Stimulated activated memory B cell treated with anti-CD40 and anti-IgM and Interleukin-4, amounts not matched to agents 10 μg/mL and 1 μg/mL and 100 μg/mL, for 72 hours (primary cell): Measurements from ENCODE around the gene CDH13.

Experiments used
- ATAC-seq: fragments of 150-1000 bp; cut with Tn5 transposase; 2 replicates; pipeline ENCODE4 v1.10.0; 2021
- H3K27ac Mint-ChIP-seq: one replicate; pipeline ENCODE4 v1.8.0; 2022; ENCODE audit warnings: mild to moderate bottlenecking, mixed read lengths
- H3K27me3 Mint-ChIP-seq: one replicate; pipeline ENCODE4 v1.8.0; 2022; ENCODE audit warnings: mixed read lengths
- H3K36me3 Mint-ChIP-seq: one replicate; pipeline ENCODE4 v1.8.0; 2022; ENCODE audit warnings: mixed read lengths
- H3K4me1 Mint-ChIP-seq: one replicate; pipeline ENCODE4 v1.8.0; 2022; ENCODE audit warnings: mixed read lengths
- H3K4me3 Mint-ChIP-seq: one replicate; pipeline ENCODE4 v1.8.0; 2022; ENCODE audit warnings: mild to moderate bottlenecking, moderate library complexity, mixed read lengths
- H3K9me3 Mint-ChIP-seq: one replicate; pipeline ENCODE4 v1.8.0; 2022; ENCODE audit warnings: mixed read lengths

The CDH13 gene

GRCh38 chr16:83615953-83616350, 989.2 kb downstream of the CDH13 start:
- no peaks in the 10 kb centered on the region for H3K4me1 Mint-ChIP-seq
- H3K4me3 Mint-ChIP-seq: no peak overlapping the region
- H3K9me3 Mint-ChIP-seq: no peaks in the 10 kb centered on the region
- peaks cover 22% of the 10 kb centered on the region for H3K27me3 Mint-ChIP-seq
- H3K36me3 Mint-ChIP-seq: no peaks in the 10 kb centered on the region
- H3K27ac Mint-ChIP-seq: no peak overlapping the region
- ATAC-seq: no peak

- no peaks in the 10 kb centered on the region for H3K4me1 Mint-ChIP-seq
- no peaks in the 10 kb centered on the region for H3K9me3 Mint-ChIP-seq
- ATAC-seq: no peak
- H3K27ac Mint-ChIP-seq: no peak overlapping the region
- H3K36me3 Mint-ChIP-seq: no peaks in the 10 kb centered on the region
- peaks cover 21% of the 10 kb centered on the region for H3K27me3 Mint-ChIP-seq
- H3K4me3 Mint-ChIP-seq: no peak overlapping the region
Observed at GRCh38 chr16:83619381-83620150, 992.8 kb downstream of the CDH13 start.

GRCh38 chr16:83622010-83622409, 995.2 kb downstream of the CDH13 start:
- Mint-ChIP-seq H3K27me3 (peaks cover 10% of the 10 kb centered on the region), H3K36me3 (no peaks in the 10 kb centered on the region), H3K9me3 (no peaks in the 10 kb centered on the region), H3K4me3 (no peak overlapping the region), H3K4me1 (no peaks in the 10 kb centered on the region), H3K27ac (no peak overlapping the region)
- ATAC-seq: no peak

GRCh38 chr16:83623091-83623730, 996.4 kb downstream of the CDH13 start:
- no peaks in the 10 kb centered on the region for H3K9me3 Mint-ChIP-seq
- no peaks in the 10 kb centered on the region for H3K36me3 Mint-ChIP-seq
- peaks cover 13% of the 10 kb centered on the region for H3K27me3 Mint-ChIP-seq
- ATAC-seq: no peak
- H3K4me1 Mint-ChIP-seq: no peaks in the 10 kb centered on the region
- H3K4me3 Mint-ChIP-seq: no peak overlapping the region
- no peak overlapping the region for H3K27ac Mint-ChIP-seq

- Mint-ChIP-seq H3K9me3 (no peaks in the 10 kb centered on the region), H3K27me3 (peaks cover 13% of the 10 kb centered on the region), H3K27ac (no peak overlapping the region), H3K4me3 (no peak overlapping the region), H3K36me3 (no peaks in the 10 kb centered on the region), H3K4me1 (no peaks in the 10 kb centered on the region)
- ATAC-seq: no peak
Observed at GRCh38 chr16:83623892-83624291, 997.1 kb downstream of the CDH13 start.

- H3K9me3 Mint-ChIP-seq: no peaks in the 10 kb centered on the region
- no peaks in the 10 kb centered on the region for H3K36me3 Mint-ChIP-seq
- no peak for ATAC-seq
- peaks cover 13% of the 10 kb centered on the region for H3K27me3 Mint-ChIP-seq
- H3K4me3 Mint-ChIP-seq: no peak overlapping the region
- no peaks in the 10 kb centered on the region for H3K4me1 Mint-ChIP-seq
- H3K27ac Mint-ChIP-seq: no peak overlapping the region
Observed at GRCh38 chr16:83624429-83625120, 997.8 kb downstream of the CDH13 start.

GRCh38 chr16:83626204-83626603, 999.4 kb downstream of the CDH13 start:
- H3K9me3 Mint-ChIP-seq: no peaks in the 10 kb centered on the region
- ATAC-seq: no peak
- no peak overlapping the region for H3K27ac Mint-ChIP-seq
- H3K4me3 Mint-ChIP-seq: no peak overlapping the region
- no peaks in the 10 kb centered on the region for H3K4me1 Mint-ChIP-seq
- H3K36me3 Mint-ChIP-seq: no peaks in the 10 kb centered on the region
- H3K27me3 Mint-ChIP-seq: peaks cover 13% of the 10 kb centered on the region

GRCh38 chr16:83626676-83627075, 999.9 kb downstream of the CDH13 start:
- H3K4me1 Mint-ChIP-seq: no peaks in the 10 kb centered on the region
- H3K36me3 Mint-ChIP-seq: no peaks in the 10 kb centered on the region
- no peak for ATAC-seq
- H3K27me3 Mint-ChIP-seq: peaks cover 13% of the 10 kb centered on the region
- no peak overlapping the region for H3K27ac Mint-ChIP-seq
- H3K4me3 Mint-ChIP-seq: no peak overlapping the region
- H3K9me3 Mint-ChIP-seq: no peaks in the 10 kb centered on the region

- no peak for ATAC-seq
- Mint-ChIP-seq H3K9me3 (no peaks in the 10 kb centered on the region), H3K27ac (no peak overlapping the region), H3K4me3 (no peak overlapping the region), H3K27me3 (peaks cover 13% of the 10 kb centered on the region), H3K4me1 (no peaks in the 10 kb centered on the region), H3K36me3 (no peaks in the 10 kb centered on the region)
Observed at GRCh38 chr16:83627996-83628395, 1001.2 kb downstream of the CDH13 start.

- no peaks in the 10 kb centered on the region for H3K4me1 Mint-ChIP-seq
- no peak overlapping the region for H3K4me3 Mint-ChIP-seq
- no peaks in the 10 kb centered on the region for H3K9me3 Mint-ChIP-seq
- H3K27ac Mint-ChIP-seq: no peak overlapping the region
- no peak for ATAC-seq
- peaks cover 13% of the 10 kb centered on the region for H3K27me3 Mint-ChIP-seq
- H3K36me3 Mint-ChIP-seq: no peaks in the 10 kb centered on the region
Observed at GRCh38 chr16:83629426-83629825, 1002.7 kb downstream of the CDH13 start.

- Mint-ChIP-seq H3K27me3 (peaks cover 13% of the 10 kb centered on the region), H3K27ac (no peak overlapping the region), H3K4me1 (no peaks in the 10 kb centered on the region), H3K36me3 (no peaks in the 10 kb centered on the region), H3K9me3 (no peaks in the 10 kb centered on the region), H3K4me3 (no peak overlapping the region)
- ATAC-seq: no peak
Observed at GRCh38 chr16:83629836-83630235, 1003.1 kb downstream of the CDH13 start.

GRCh38 chr16:83630979-83631378, 1004.2 kb downstream of the CDH13 start:
- H3K4me1 Mint-ChIP-seq: no peaks in the 10 kb centered on the region

GRCh38 chr16:83633286-83633685, 1006.5 kb downstream of the CDH13 start:
- H3K27ac Mint-ChIP-seq: no peak overlapping the region
- ATAC-seq: no peak
- no peaks in the 10 kb centered on the region for H3K9me3 Mint-ChIP-seq
- H3K4me1 Mint-ChIP-seq: no peaks in the 10 kb centered on the region
- no peak overlapping the region for H3K4me3 Mint-ChIP-seq
- no peaks in the 10 kb centered on the region for H3K36me3 Mint-ChIP-seq
- H3K27me3 Mint-ChIP-seq: peaks cover 17% of the 10 kb centered on the region

More at GRCh38 chr16:83630979-83631378, 1004.2 kb downstream of the CDH13 start:
- H3K27me3 Mint-ChIP-seq: peaks cover 19% of the 10 kb centered on the region
- ATAC-seq: no peak
- H3K27ac Mint-ChIP-seq: no peak overlapping the region
- H3K4me3 Mint-ChIP-seq: no peak overlapping the region
- no peaks in the 10 kb centered on the region for H3K36me3 Mint-ChIP-seq
- H3K9me3 Mint-ChIP-seq: no peaks in the 10 kb centered on the region

- Mint-ChIP-seq H3K4me3 (no peak overlapping the region), H3K4me1 (no peaks in the 10 kb centered on the region), H3K9me3 (no peaks in the 10 kb centered on the region), H3K27ac (no peak overlapping the region), H3K36me3 (no peaks in the 10 kb centered on the region), H3K27me3 (peaks cover 8% of the 10 kb centered on the region)
- ATAC-seq: no peak
Observed at GRCh38 chr16:83648347-83648746, 1021.6 kb downstream of the CDH13 start.

- Mint-ChIP-seq H3K27ac (no peak overlapping the region), H3K4me1 (no peaks in the 10 kb centered on the region), H3K36me3 (no peaks in the 10 kb centered on the region), H3K27me3 (peaks cover 16% of the 10 kb centered on the region), H3K9me3 (no peaks in the 10 kb centered on the region), H3K4me3 (no peak overlapping the region)
- ATAC-seq: no peak
Observed at GRCh38 chr16:83651871-83652270, 1025.1 kb downstream of the CDH13 start.

GRCh38 chr16:83652943-83653342, 1026.2 kb downstream of the CDH13 start:
- H3K27ac Mint-ChIP-seq: no peak overlapping the region
- H3K36me3 Mint-ChIP-seq: no peaks in the 10 kb centered on the region

More at GRCh38 chr16:83652943-83653342, 1026.2 kb downstream of the CDH13 start:
- Mint-ChIP-seq H3K27me3 (peaks cover 16% of the 10 kb centered on the region), H3K4me1 (no peaks in the 10 kb centered on the region), H3K9me3 (no peaks in the 10 kb centered on the region), H3K4me3 (no peak overlapping the region)
- ATAC-seq: no peak
